Stimulated activated effector memory CD8-positive, alpha-beta T cell treated with anti-CD3 and anti-CD28 coated beads, Interleukin-12 subunit alpha, Interleukin-12 subunit beta, amount 100 ng/mL, for 72 hours (primary cell): ENCODE data around the gene GRK5.

ENCODE experiments used
- ATAC-seq: fragments of 150-1000 bp; cut with Tn5 transposase; 2 replicates; pipeline ENCODE4 v1.10.0; 2021
- DNase-seq, 2 donors: peaks; one replicate each; pipeline ENCODE4 v3.0.0; 2021 to 2022; ENCODE audit warnings: low spot score in 2 of 2
- H3K27ac Mint-ChIP-seq: one replicate; pipeline ENCODE4 v1.8.0; 2022; ENCODE audit warnings: mild to moderate bottlenecking, mixed read lengths
- H3K36me3 Mint-ChIP-seq: one replicate; pipeline ENCODE4 v1.8.0; 2022; ENCODE audit warnings: mild to moderate bottlenecking, mixed read lengths
- H3K4me1 Mint-ChIP-seq: one replicate; pipeline ENCODE4 v1.8.0; 2022; ENCODE audit warnings: mixed read lengths
- H3K4me3 Mint-ChIP-seq: one replicate; pipeline ENCODE4 v1.8.0; 2022; ENCODE audit warnings: mild to moderate bottlenecking, mixed read lengths
- H3K9me3 Mint-ChIP-seq: one replicate; pipeline ENCODE4 v1.8.0; 2022; ENCODE audit warnings: mixed read lengths

GRK5 gene

GRCh38 chr10:119183664-119184412 lies 23.5 kb upstream of the GRK5 start:
- no peaks in the 10 kb centered on the region for H3K36me3 Mint-ChIP-seq
- peak overlapping the region; percentile 41 for H3K4me3 Mint-ChIP-seq
- no peak for DNase-seq
- no peaks in the 10 kb centered on the region for H3K9me3 Mint-ChIP-seq
- ATAC-seq = peak; percentile 87
- H3K4me1 Mint-ChIP-seq = peaks cover 7% of the 10 kb centered on the region
- peak overlapping the region; percentile 9 for H3K27ac Mint-ChIP-seq

- ATAC-seq (peak; percentile 34), DNase-seq (no peak)
- Mint-ChIP-seq H3K36me3 (no peaks in the 10 kb centered on the region), H3K4me3 (no peak overlapping the region), H3K27ac (no peak overlapping the region), H3K4me1 (peaks cover 17% of the 10 kb centered on the region), H3K9me3 (no peaks in the 10 kb centered on the region)
Measured at GRCh38 chr10:119189811-119190282, 17.5 kb upstream of the GRK5 start.

GRCh38 chr10:119190353-119190752 lies 17.0 kb upstream of the GRK5 start:
- no peaks in the 10 kb centered on the region for H3K36me3 Mint-ChIP-seq
- H3K4me3 Mint-ChIP-seq = no peak overlapping the region
- H3K9me3 Mint-ChIP-seq = no peaks in the 10 kb centered on the region
- DNase-seq (no peak), ATAC-seq (no peak)
- H3K27ac Mint-ChIP-seq = peak overlapping the region; percentile 68
- H3K4me1 Mint-ChIP-seq = peaks cover 17% of the 10 kb centered on the region

- no peaks in the 10 kb centered on the region for H3K36me3 Mint-ChIP-seq
- no peaks in the 10 kb centered on the region for H3K9me3 Mint-ChIP-seq
- peak overlapping the region; percentile 68 for H3K27ac Mint-ChIP-seq
- ATAC-seq (no peak), DNase-seq (no peak)
- no peak overlapping the region for H3K4me3 Mint-ChIP-seq
- peaks cover 17% of the 10 kb centered on the region for H3K4me1 Mint-ChIP-seq
Measured at GRCh38 chr10:119190954-119191785, 16.2 kb upstream of the GRK5 start.

DNA sequence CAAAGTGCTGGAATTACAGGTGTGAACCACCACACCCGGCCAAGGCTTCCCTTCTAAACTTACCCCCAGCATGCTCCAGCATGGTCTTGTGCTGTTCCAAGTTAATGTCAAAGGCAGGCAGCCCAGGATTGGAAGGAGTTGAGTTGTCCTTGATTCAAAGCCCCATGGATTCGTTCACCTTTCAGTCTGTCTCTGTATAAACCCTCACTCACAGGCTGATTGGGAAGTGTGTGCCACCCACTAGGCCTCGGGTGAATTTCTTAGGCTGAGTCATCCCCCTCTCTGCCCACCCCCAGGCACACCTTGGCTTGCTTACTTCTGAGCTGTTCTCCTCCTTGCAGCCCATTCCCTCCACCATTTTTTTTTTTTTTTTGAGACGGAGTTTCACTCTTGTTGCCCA lies 15.5 kb upstream of the GRK5 start:
- no peaks in the 10 kb centered on the region for H3K36me3 Mint-ChIP-seq
- H3K9me3 Mint-ChIP-seq = no peaks in the 10 kb centered on the region
- ATAC-seq (peak; percentile 65), DNase-seq (no peak)
- no peak overlapping the region for H3K27ac Mint-ChIP-seq
- H3K4me3 Mint-ChIP-seq = no peak overlapping the region
- peaks cover 17% of the 10 kb centered on the region for H3K4me1 Mint-ChIP-seq

DNA sequence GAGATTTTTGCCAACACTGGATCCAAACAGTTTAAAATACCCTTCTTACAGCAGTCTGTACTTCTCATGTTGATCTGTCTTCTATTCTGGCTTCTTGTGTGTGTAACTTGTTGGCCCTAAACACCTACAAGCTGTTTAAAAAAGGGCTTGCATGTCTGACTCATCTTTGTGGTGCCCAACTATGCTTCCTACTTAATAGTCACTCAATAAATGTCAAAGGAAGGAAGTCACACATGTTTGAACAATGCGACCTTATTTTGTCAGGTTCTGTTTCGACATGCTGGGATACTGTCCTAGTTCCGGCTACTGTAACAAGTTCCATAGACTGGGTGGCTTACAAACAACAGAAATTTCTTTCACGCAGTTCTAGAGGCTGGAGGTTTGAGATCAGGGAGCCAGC lies 9.4 kb upstream of the GRK5 start:
- ATAC-seq (peak; percentile 82), DNase-seq (no peak)
- no peaks in the 10 kb centered on the region for H3K36me3 Mint-ChIP-seq
- peak overlapping the region; percentile 78 for H3K27ac Mint-ChIP-seq
- H3K4me3 Mint-ChIP-seq = no peak overlapping the region
- peaks cover 21% of the 10 kb centered on the region for H3K4me1 Mint-ChIP-seq
- H3K9me3 Mint-ChIP-seq = no peaks in the 10 kb centered on the region

DNA sequence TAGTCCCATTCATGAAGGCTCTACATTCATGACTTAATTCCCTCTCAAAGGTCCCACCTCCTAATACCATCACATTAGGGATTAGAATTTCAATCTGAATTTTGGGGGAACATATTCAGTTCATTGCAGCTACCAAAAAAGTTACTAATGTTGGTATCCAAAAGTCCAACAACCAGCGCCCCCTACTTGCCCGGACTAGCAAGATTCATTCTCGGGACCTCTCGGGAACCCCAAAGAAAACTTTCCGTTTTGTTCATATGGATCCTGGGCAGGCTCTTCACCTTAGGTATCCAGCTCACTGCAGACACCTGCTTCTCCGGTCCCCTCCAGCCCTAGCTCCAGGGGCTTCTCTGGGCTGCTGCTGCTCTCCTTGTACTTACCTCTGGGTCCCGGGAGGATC lies 8.9 kb upstream of the GRK5 start:
- DNase-seq = no peak
- no peaks in the 10 kb centered on the region for H3K9me3 Mint-ChIP-seq
- H3K4me1 Mint-ChIP-seq = peaks cover 21% of the 10 kb centered on the region
- H3K27ac Mint-ChIP-seq = peak overlapping the region; percentile 60
- no peak overlapping the region for H3K4me3 Mint-ChIP-seq
- no peak for ATAC-seq
- no peaks in the 10 kb centered on the region for H3K36me3 Mint-ChIP-seq

GRCh38 chr10:119199231-119199992 lies 8.0 kb upstream of the GRK5 start:
- ATAC-seq = peak; percentile 74
- H3K9me3 Mint-ChIP-seq = no peaks in the 10 kb centered on the region
- DNase-seq = no peak
- no peaks in the 10 kb centered on the region for H3K36me3 Mint-ChIP-seq
- peak overlapping the region; percentile 60 for H3K27ac Mint-ChIP-seq
- H3K4me1 Mint-ChIP-seq = peaks cover 21% of the 10 kb centered on the region
- no peak overlapping the region for H3K4me3 Mint-ChIP-seq

DNA sequence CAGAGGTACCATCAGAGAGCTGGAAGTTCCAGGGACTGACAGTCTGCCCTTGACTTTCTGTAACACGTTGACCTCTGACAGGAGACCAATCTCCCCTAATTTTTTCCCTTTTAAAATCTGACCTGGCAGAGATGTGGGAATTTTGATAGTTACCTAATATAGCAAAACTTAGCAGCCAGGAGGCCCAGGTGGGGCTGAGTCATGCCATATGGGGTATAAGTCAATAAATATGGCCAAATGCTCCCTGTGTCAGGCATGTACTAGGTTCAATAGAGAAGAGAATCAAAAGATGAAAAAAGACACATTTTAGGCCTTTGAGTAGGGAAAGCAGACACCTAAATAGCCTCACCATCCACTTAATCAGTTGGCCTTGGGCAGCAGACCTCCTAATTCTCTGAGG lies 6.1 kb upstream of the GRK5 start:
- H3K9me3 Mint-ChIP-seq = no peaks in the 10 kb centered on the region
- no peak overlapping the region for H3K4me3 Mint-ChIP-seq
- ATAC-seq (no peak), DNase-seq (no peak)
- H3K27ac Mint-ChIP-seq = no peak overlapping the region
- H3K36me3 Mint-ChIP-seq = peaks cover 2% of the 10 kb centered on the region
- H3K4me1 Mint-ChIP-seq = peaks cover 25% of the 10 kb centered on the region

DNA sequence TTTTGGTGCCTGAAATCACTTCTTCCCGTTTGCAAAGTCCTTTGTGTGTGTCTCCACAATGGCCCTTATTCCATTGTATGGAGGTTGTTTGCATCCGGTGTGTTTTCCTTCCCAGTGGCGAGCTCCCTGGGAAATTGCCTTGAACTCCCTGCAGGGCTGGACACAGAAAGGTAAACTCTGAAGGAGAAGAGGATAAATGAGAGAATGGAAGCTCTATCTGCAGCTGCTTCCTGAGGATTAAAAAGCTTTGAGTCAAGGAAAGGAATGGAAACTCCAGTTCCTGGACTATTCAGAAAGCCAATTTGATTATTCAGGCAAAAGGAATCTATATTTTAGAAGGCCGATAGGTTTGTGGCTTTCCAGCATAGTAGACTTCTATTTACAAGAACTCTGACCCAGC lies 4.4 kb upstream of the GRK5 start:
- ATAC-seq (no peak), DNase-seq (no peak)
- peaks cover 26% of the 10 kb centered on the region for H3K4me1 Mint-ChIP-seq
- H3K9me3 Mint-ChIP-seq = no peaks in the 10 kb centered on the region
- no peak overlapping the region for H3K4me3 Mint-ChIP-seq
- H3K27ac Mint-ChIP-seq = no peak overlapping the region
- H3K36me3 Mint-ChIP-seq = peaks cover 6% of the 10 kb centered on the region

GRCh38 chr10:119205894-119206602 lies 1.3 kb upstream of the GRK5 start:
- H3K27ac Mint-ChIP-seq = peak overlapping the region; percentile 96
- H3K9me3 Mint-ChIP-seq = no peaks in the 10 kb centered on the region
- H3K4me1 Mint-ChIP-seq = peaks cover 31% of the 10 kb centered on the region
- ATAC-seq (peak; percentile 19), DNase-seq (peak; percentile 35 to 79)
- peak overlapping the region; percentile 94 for H3K4me3 Mint-ChIP-seq
- H3K36me3 Mint-ChIP-seq = peaks cover 6% of the 10 kb centered on the region

DNA sequence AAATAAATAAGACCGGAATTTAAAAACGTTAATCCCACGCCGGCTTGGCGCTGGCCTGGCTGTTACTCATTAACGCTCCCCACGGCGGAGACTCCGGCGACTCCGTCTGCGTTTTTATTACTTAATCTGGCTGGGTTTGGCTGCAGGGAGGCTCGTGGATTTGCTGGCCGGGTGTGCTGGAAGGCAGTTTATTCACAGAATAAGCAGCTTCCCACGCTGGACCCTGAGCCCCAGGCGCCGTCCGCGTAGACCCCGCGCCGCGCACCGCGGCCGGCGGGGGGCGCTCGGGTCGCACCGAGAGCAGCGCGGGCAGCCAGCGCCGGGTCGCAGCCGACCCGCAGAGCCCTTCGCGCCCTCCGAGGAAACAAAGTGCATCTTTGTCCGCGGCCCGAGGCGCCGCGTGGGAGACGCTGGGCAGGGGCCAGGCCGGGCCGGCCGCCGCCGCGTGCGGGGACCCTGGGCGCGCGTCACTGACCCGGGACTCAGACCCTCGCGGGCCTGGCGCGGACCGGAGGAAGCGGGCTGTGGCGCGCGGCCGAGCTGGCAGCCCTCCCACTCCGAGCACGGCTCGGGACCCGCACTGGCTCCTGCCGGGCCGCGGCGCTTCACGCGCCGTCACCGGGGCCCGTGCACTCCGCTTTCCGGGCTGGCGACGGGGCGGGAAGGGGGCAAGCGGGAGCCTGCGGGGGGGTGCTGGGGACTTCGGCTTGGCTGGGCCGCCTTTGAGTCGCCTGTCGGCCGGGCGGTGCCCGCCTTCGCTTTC lies 587 bp upstream of the GRK5 start:
- Mint-ChIP-seq H3K36me3 (peaks cover 6% of the 10 kb centered on the region), H3K9me3 (no peaks in the 10 kb centered on the region), H3K27ac (peak overlapping the region; percentile 96), H3K4me1 (peaks cover 36% of the 10 kb centered on the region), H3K4me3 (peak overlapping the region; percentile 94)
- ATAC-seq (peak; percentile 71), DNase-seq (peak; percentile 77 to 88)

GRCh38 chr10:119207713-119208552 lies 562 bp downstream of the GRK5 start:
- H3K36me3 Mint-ChIP-seq = peaks cover 12% of the 10 kb centered on the region
- DNase-seq (peak; percentile 42 to 81), ATAC-seq (peak; percentile 8)
- H3K27ac Mint-ChIP-seq = peak overlapping the region; percentile 75
- peaks cover 48% of the 10 kb centered on the region for H3K4me1 Mint-ChIP-seq
- peak overlapping the region; percentile 85 for H3K4me3 Mint-ChIP-seq
- no peaks in the 10 kb centered on the region for H3K9me3 Mint-ChIP-seq
